ENCODE measurements around the gene LZTS2.

- no peak for TF ChIP-seq CTCF (IDR thresholded peaks at IDR 0.05; ENCODE audit: borderline replicate concordance, extremely low read depth, low read length, poor library complexity, severe bottlenecking)
- TF ChIP-seq EZH2 (IDR thresholded peaks at IDR 0.05; ENCODE audit: borderline replicate concordance, low read depth, low read length, severe bottlenecking): no peak
Measured at GRCh38 chr10:101011517-101012423, 12.2 kb downstream of the LZTS2 start.
